HG03103 (cell line): ENCODE data around the gene LPAR3.

Experiments
- ATAC-seq: cut with Tn5 transposase; IDR thresholded peaks from one replicate; pipeline ENCODE4 v1.9.1; 2021; ENCODE audit warnings: low read depth; ENCODE audit not compliant: unreplicated experiment

The LPAR3 gene

DNA sequence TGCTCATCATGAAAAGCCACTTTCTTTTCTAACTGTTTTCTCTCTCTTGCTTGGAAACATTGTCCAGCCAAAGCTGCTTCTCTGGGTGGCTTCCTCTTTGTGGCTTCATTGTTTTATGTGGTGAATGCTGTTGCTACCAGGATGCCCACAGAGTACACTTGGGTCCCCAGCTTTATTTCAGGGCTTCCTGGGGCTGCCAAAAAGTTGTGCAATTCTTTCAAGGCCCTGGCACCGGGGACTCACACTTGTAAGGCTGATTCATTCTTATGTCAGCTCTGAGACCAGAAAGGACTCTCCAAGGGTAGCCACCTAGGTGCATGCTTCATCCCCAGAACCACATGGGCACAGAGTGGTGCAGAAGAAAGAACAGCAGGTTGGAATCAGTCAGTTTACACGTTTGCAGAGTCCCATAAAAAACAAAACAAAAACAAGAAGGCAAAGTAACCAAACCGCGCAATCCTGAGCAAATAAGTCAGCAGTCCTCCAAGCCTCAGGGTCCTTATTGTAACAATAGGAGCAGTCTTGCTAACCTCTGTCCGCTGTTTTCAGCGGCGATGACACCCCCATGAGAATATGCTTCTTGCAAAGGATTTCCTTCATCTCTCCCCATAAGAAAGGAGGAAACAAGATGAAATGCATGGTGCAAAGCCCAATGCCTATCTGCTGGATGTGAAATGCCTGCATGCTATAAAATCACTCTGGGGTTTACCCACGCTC, 112.8 kb downstream of the LPAR3 start:
- no peak for ATAC-seq

DNA sequence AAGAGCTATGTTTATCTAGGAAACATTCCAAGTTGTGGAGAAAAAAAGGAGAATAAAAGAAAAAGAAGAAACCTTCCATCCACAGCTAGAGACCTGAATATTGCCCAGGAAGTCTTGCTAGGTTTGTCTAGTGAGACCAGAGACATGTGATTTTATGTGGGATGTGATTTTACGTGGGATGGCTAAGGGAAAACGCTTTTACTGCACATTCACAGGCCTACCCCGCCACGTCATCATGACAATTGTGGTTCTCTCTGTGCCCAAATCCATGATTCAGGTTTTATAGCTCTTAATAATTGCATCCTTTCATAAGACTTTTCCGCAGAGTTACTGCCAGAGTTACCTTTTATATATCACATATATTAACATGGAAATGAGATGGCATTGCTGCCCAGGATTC, 116.4 kb downstream of the LPAR3 start:
- ATAC-seq, result no peak

DNA sequence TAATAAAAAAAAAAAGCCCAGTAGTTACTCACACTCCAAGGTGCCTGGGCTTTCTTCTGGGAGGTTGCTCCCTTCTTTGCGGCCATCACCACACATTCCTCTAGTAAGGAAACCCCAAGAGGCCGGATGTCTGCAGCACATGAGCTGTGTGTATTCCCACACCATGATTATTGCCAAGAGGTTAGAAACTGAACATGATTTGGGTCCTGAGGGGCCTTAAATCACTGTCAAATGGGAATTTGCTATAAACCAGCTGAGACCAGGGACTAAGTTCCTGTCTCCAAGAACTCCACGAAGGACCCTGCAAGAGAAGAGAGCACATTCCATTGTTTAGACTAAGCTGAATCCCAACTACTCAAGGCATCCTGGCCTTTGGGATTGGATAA, 117.5 kb downstream of the LPAR3 start:
- ATAC-seq, result no peak

DNA sequence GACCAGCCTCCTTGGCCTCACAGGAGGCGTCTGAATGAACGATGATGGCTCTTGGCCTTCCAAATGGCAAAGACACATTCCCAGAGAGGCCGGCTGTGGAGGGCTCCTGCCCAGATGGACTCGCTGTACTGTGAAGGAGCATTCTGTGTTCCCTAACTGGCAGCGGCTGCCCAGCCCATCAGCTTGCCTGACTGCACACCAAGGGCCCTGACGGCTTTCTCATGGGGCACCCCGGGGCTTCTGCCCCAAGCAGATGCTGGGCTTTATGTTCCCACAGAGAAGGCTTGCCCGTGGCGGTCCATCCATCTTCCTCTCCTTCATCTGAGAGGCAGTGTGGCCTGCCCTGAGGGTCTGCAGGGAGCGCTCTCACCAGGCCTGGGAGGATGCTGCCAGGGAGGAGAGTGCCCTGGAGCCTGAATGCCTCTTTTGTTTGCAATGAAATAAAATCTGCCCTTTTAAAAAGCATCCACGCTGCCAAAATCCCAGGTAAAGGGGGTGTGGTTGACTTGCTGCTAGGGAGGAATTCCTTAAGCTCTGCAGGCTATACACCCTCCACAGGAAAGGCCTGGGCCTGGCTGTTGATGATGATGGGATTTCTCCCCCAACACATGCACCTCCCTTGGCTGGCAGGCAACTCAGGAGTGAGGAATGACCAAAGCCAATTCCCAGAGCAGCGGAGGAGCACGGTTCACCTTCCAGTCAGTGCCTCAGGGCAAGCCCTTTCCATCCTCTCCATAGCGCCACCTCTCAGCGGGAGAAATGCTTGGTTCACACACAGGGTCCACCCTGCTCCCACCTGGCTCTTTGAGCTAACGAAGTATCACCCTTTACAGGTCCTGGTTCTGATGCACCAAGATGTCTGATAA, 118.1 kb downstream of the LPAR3 start:
- ATAC-seq, result no peak

DNA sequence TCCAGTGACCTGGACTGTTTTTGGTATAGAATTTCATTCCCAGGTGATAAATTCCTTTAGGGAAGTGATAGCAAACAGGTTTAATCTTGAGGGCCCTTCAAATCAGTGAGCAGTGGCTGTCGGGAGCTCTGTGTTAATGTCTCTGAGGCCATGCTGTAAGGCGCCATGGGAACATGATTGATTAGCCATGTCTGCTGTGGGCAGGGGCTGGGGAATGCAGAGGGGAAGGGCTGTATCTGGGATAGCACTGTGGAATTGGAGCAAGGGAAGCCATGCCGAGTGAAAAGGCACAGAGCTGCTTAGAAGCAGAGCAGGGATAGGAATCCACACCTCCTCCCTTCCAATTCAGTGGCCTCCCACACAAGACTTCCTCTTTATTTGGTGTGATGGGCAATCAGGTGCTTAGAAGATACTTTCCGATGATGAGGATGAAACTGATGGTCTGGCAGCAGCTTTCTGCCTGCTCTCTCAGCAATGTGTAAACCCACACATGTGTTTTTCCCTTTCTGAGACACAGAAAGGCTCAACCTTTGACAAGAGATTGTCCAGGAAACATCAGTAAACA, 119.0 kb downstream of the LPAR3 start:
- no peak for ATAC-seq

DNA sequence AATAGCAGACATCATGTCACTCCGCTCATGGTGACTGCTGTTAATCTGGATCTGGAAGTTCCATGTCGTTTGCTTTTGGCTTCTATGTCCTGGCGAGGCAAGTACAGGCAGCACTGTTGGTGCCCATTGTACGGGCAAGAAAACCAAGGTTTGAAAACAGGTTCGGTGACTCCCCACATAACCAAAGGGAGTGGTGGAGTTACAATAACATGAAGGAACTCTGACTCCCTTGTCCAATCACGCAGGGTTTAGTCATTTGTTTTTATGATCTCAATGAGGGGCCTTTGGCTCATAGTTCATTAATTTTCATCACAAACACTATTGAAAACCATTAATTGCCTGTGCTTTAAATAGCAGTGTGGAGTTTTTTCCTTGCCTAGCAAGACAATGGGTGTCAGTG, 119.8 kb downstream of the LPAR3 start:
- no peak for ATAC-seq

DNA sequence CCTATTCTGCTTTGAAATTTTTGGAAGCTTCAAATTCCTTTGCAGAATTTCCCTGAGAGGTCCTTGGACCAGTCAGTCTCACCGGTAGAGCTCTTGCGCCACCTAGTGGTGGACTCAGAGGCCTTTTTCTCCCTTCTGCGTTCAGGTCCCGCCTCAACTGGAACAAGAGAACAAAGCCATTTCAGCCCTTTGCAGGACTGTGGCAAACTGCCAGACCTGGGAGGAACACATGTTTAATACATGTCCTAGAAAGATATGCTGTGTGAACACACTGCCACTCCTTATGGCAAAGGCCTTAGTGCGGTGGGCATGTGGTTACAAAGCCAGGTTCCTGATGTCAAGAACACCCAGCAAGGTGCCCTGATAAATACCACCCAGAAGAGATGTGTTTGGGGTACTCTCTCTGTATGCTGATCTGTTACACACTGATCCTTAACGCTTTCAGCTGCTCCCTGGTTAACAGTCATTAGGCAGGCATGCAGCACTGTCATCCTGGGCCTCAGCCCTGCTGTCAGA, 120.5 kb downstream of the LPAR3 start:
- no peak for ATAC-seq

DNA sequence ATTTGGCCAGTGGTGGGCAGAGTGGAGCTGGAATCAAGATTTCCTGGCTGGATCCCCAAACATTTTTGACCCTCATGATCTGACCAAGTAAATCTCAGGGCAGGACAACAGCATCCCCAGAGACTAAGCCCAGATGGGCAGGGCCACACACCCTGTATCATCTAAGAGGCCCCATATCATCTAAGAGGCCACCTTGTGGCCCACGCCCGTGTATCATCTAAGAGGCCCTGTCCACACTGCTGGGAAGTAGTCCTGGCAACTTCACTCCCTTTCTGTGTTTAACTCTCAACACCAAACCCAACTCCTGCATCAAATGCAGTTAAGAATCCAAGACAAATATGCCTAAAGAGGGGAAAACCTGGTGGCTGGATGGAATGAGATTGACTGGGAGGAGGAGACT, 121.1 kb downstream of the LPAR3 start:
- no peak for ATAC-seq

DNA sequence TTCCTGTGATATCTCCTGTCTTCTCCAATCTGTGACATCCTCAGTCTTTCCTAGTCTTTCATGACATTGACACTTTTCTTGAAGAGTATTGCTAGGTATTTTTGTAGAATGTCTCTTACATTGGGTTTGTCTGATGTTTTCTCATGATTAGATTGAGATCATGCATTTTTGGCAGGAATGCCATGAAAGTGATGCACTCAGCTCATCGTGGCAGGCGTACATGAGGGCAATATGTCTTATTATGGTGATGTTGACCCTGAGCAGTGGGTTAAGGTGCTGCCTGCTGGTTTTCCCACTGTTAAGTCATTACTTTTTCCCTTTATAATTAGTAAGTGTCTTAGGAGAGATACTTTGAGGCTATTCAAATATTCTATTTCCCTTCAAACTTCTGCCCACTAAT, 122.5 kb downstream of the LPAR3 start:
- no peak for ATAC-seq

DNA sequence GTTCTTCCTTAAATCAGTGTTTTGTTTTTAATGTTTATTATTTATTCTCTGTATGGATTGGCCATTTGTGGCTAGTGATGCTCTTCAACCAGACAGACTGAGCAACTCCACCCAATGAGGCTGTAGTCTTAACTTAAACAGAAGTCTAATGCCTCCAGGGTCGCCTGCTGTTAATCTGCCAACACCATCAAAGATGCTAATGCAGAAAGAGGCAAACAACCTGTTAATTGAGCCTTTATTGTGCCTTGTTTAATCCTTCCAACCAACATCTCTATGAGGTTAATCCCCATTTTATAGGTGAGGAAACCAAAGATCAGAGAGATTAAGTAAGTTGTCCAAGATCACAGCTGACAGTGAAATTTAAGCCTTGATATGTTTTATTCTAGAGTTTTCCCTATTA, 123.4 kb downstream of the LPAR3 start:
- ATAC-seq, result no peak

DNA sequence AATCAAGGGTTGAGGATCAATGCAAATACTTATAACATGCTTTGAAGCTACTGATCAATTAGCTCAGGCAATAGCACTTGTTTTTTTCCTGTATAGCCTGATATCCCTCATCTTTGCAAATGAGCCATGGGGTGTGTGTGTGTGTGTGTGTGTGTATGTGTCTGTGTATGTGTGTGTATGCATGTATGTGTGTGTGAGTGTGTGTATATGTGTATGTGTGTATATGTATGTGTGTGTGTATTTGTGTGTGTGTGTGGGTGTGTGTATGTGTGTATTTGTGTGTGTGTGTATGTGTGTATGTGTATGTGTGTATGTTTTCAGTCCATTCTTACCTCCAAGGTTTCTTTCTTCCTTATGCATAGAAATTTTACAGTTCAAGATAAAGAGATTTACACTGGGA, 124.4 kb downstream of the LPAR3 start:
- no peak for ATAC-seq

DNA sequence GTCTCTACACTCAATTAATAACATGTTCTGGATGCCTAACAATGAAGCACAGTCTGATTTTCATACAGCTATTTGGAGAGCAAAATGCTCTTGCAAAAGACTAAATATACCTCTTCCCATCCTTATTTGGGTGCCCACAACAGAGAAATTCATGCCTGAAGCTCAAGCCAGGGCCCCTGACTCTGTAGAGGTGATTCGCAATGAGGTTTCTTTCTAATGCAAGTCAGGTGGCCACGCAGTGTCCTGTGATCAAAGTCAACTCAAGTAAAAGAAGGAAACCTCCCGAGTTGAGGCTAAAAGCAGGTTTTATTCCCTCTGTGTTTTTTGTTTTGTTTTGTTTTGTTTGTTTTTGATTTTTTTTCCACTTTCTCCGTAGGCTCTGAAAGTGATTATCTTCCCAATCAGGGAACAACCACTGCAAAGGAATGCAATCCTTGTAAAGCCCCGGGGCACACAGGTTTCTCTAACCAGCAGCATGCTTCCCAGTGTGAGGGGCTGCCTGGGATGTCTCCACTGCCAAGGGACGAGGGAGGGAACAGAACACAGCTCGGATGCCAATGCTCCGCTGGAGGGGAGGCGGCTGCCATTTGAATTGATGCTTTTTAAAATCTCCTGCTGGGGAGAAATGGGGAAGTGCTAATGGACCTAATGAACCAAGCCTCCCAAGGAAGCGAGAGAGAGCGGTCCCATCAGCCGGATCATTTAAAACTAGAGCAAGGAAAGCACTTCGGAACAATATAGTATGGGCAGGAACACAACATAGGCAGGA, 128.9 kb downstream of the LPAR3 start:
- no peak for ATAC-seq

DNA sequence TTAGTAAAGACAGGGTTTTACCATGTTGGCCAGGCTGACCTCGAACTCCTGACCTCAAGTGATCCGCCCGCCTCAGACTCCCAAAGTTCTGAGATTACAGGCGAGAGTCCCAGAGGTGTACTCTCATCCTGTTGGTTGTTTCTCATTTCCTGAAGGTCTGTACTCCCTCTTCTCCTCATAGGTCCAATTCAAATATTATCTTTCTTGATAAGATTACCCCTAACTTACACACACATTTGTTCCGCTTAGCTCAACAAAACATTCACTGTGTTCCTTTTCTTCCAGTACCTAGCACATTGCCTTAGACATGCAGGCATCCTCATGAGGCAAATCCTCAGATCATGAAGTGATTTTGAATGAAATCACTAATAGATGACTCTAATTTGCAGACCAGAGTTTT, 130.3 kb downstream of the LPAR3 start:
- no peak for ATAC-seq
